ENCODE measurements around the gene ORC3. TPM values are rescaled to one million over a fixed set of nuclear protein-coding genes. Genes with fewer than 3 reads are reported as not detected.

Gene ORC3
- total RNA-seq, 3 donors from 2014 or later (not counting 1 experiment from before 2014, with no cell fraction given), result 13.1 to 13.4 (median 13.3) TPM

- TF ChIP-seq CTCF (IDR thresholded peaks at IDR 0.05), result no peak
- H3K9me3 Mint-ChIP-seq, result no peaks in the 10 kb centered on the region
- no peaks in the 10 kb centered on the region for H3K36me3 Mint-ChIP-seq
These were observed 27.5 kb downstream of the ORC3 start for GRCh38 chr6:87617405-87617804.

GRCh38 chr6:87618531-87618930, 28.6 kb downstream of the ORC3 start:
- ATAC-seq, result no peak
- Mint-ChIP-seq H3K9me3 (no peaks in the 10 kb centered on the region), H3K27ac (no peak overlapping the region), H3K36me3 (no peaks in the 10 kb centered on the region), H3K27me3 (ENCODE audit: low read depth in 2 of 2) (no peaks in the 10 kb centered on the region), H3K4me3 (no peak overlapping the region), H3K4me1 (no peaks in the 10 kb centered on the region)
- Histone ChIP-seq H3K27ac (ENCODE audit: low read length) (no peak overlapping the region), H3K36me3 (ENCODE audit: control insufficient read depth, insufficient read depth, low read length) (peaks cover 21% of the 10 kb centered on the region), H3K9me3 (ENCODE audit: control insufficient read depth, insufficient read depth, low read length) (no peaks in the 10 kb centered on the region), H3K4me3 (ENCODE audit: low read length) (no peak overlapping the region), H3K27me3 (ENCODE audit: control insufficient read depth, insufficient read depth, low read length) (no peaks in the 10 kb centered on the region), H3K4me1 (ENCODE audit: control insufficient read depth, insufficient read depth, low read length) (no peaks in the 10 kb centered on the region)
- TF ChIP-seq CTCF (IDR thresholded peaks at IDR 0.05), result no peak
- no peak for DNase-seq
- intact Hi-C loops (cut with micrococcal nuclease), result no loop called here
- 94% methylated on average over 3 of the region's 3 CpGs for WGBS (ENCODE audit: insufficient coverage)

More at GRCh38 chr6:87617405-87617804, 27.5 kb downstream of the ORC3 start:
- Histone ChIP-seq H3K4me3 (ENCODE audit: low read length) (no peak overlapping the region), H3K9me3 (ENCODE audit: control insufficient read depth, insufficient read depth, low read length) (no peaks in the 10 kb centered on the region), H3K4me1 (ENCODE audit: control insufficient read depth, insufficient read depth, low read length) (no peaks in the 10 kb centered on the region), H3K27me3 (ENCODE audit: control insufficient read depth, insufficient read depth, low read length) (no peaks in the 10 kb centered on the region), H3K36me3 (ENCODE audit: control insufficient read depth, insufficient read depth, low read length) (peaks cover 16% of the 10 kb centered on the region), H3K27ac (ENCODE audit: low read length) (no peak overlapping the region)
- no peaks in the 10 kb centered on the region for H3K27me3 Mint-ChIP-seq (ENCODE audit: low read depth in 2 of 2)
- no peaks in the 10 kb centered on the region for H3K4me1 Mint-ChIP-seq
- H3K27ac Mint-ChIP-seq, result no peak overlapping the region
- 100% methylated on average over 4 of the region's 4 CpGs for WGBS (ENCODE audit: insufficient coverage)
- DNase-seq (no peak), ATAC-seq (no peak)
- no peak overlapping the region for H3K4me3 Mint-ChIP-seq
- intact Hi-C loops (cut with micrococcal nuclease), result no loop called here

GRCh38 chr6:87623248-87623647, 33.3 kb downstream of the ORC3 start:
- Mint-ChIP-seq H3K27ac (no peak overlapping the region), H3K4me3 (no peak overlapping the region), H3K36me3 (no peaks in the 10 kb centered on the region), H3K4me1 (no peaks in the 10 kb centered on the region), H3K9me3 (no peaks in the 10 kb centered on the region), H3K27me3 (ENCODE audit: low read depth in 2 of 2) (no peaks in the 10 kb centered on the region)
- Histone ChIP-seq H3K27me3 (ENCODE audit: control insufficient read depth, insufficient read depth, low read length) (no peaks in the 10 kb centered on the region), H3K4me3 (ENCODE audit: low read length) (no peak overlapping the region), H3K4me1 (ENCODE audit: control insufficient read depth, insufficient read depth, low read length) (no peaks in the 10 kb centered on the region), H3K36me3 (ENCODE audit: control insufficient read depth, insufficient read depth, low read length) (peaks cover 17% of the 10 kb centered on the region), H3K9me3 (ENCODE audit: control insufficient read depth, insufficient read depth, low read length) (no peaks in the 10 kb centered on the region), H3K27ac (ENCODE audit: low read length) (no peak overlapping the region)
- ATAC-seq, result no peak
- DNase-seq, result no peak
- TF ChIP-seq CTCF (IDR thresholded peaks at IDR 0.05), result no peak
- WGBS (ENCODE audit: insufficient coverage), result 93% methylated on average over 3 of the region's 3 CpGs
- intact Hi-C loops (cut with micrococcal nuclease), result no loop called here

GRCh38 chr6:87628424-87628823, 38.5 kb downstream of the ORC3 start:
- Histone ChIP-seq H3K4me3 (ENCODE audit: low read length) (no peak overlapping the region), H3K36me3 (ENCODE audit: control insufficient read depth, insufficient read depth, low read length) (peaks cover 6% of the 10 kb centered on the region), H3K4me1 (ENCODE audit: control insufficient read depth, insufficient read depth, low read length) (no peaks in the 10 kb centered on the region), H3K27ac (ENCODE audit: low read length) (no peak overlapping the region), H3K9me3 (ENCODE audit: control insufficient read depth, insufficient read depth, low read length) (no peaks in the 10 kb centered on the region), H3K27me3 (ENCODE audit: control insufficient read depth, insufficient read depth, low read length) (no peaks in the 10 kb centered on the region)
- no peak for DNase-seq
- H3K4me3 Mint-ChIP-seq, result no peak overlapping the region
- no peaks in the 10 kb centered on the region for H3K27me3 Mint-ChIP-seq (ENCODE audit: low read depth in 2 of 2)
- intact Hi-C loops (cut with micrococcal nuclease), result no loop called here
- no peaks in the 10 kb centered on the region for H3K36me3 Mint-ChIP-seq
- H3K27ac Mint-ChIP-seq, result no peak overlapping the region
- no peaks in the 10 kb centered on the region for H3K4me1 Mint-ChIP-seq
- no peaks in the 10 kb centered on the region for H3K9me3 Mint-ChIP-seq
- no peak for TF ChIP-seq CTCF (IDR thresholded peaks at IDR 0.05)
- ATAC-seq, result no peak
- WGBS (ENCODE audit: insufficient coverage), result 36% methylated on average over 1 of the region's 2 CpGs

All from natural killer cell (primary cell).